Mucosa of stomach (tissue), 1 donor: ENCODE data around the gene SKP1.

ENCODE experiments used
- H3K27me3 ChIP-seq: one replicate; pipeline ENCODE4 v1.7.0; 2013; ENCODE audit warnings: mild to moderate bottlenecking, low read length; ENCODE audit not compliant: control insufficient read depth, insufficient read depth
- H3K36me3 ChIP-seq: one replicate; pipeline ENCODE4 v1.7.0; 2013; ENCODE audit warnings: low read length; ENCODE audit not compliant: control insufficient read depth, insufficient read depth
- H3K4me1 ChIP-seq: one replicate; pipeline ENCODE4 v1.7.0; 2013; ENCODE audit warnings: mild to moderate bottlenecking, low read length; ENCODE audit not compliant: control insufficient read depth, insufficient read depth
- H3K4me3 ChIP-seq: one replicate; pipeline ENCODE4 v1.7.0; 2013; ENCODE audit warnings: low read length
- H3K9ac ChIP-seq: one replicate; pipeline ENCODE4 v1.7.0; 2013; ENCODE audit warnings: mild to moderate bottlenecking, low read length, moderate library complexity
- H3K9me3 ChIP-seq: one replicate; pipeline ENCODE4 v1.7.0; 2013; ENCODE audit warnings: mild to moderate bottlenecking, low read length, moderate library complexity; ENCODE audit not compliant: control insufficient read depth
- donor health status: Pancreatic carcinoma.

SKP1 gene

GRCh38 chr5:134145779-134146581 is 30.8 kb downstream of the SKP1 start:
- Histone ChIP-seq H3K9ac (no peak overlapping the region), H3K27me3 (no peaks in the 10 kb centered on the region), H3K4me1 (peaks cover 33% of the 10 kb centered on the region), H3K9me3 (no peaks in the 10 kb centered on the region), H3K4me3 (no peak overlapping the region), H3K36me3 (peaks cover 25% of the 10 kb centered on the region)

GRCh38 chr5:134145041-134145757 is 31.6 kb downstream of the SKP1 start:
- H3K4me3 ChIP-seq: no peak overlapping the region
- H3K27me3 ChIP-seq: no peaks in the 10 kb centered on the region
- peaks cover 21% of the 10 kb centered on the region for H3K36me3 ChIP-seq
- H3K4me1 ChIP-seq: peaks cover 25% of the 10 kb centered on the region
- H3K9me3 ChIP-seq: no peaks in the 10 kb centered on the region
- no peak overlapping the region for H3K9ac ChIP-seq

GRCh38 chr5:134143944-134144941 is 32.5 kb downstream of the SKP1 start:
- H3K9ac ChIP-seq: no peak overlapping the region
- H3K4me1 ChIP-seq: peaks cover 21% of the 10 kb centered on the region
- peaks cover 28% of the 10 kb centered on the region for H3K36me3 ChIP-seq
- no peaks in the 10 kb centered on the region for H3K9me3 ChIP-seq
- H3K4me3 ChIP-seq: no peak overlapping the region
- no peaks in the 10 kb centered on the region for H3K27me3 ChIP-seq

GRCh38 chr5:134143431-134143830 is 33.3 kb downstream of the SKP1 start:
- Histone ChIP-seq H3K9ac (no peak overlapping the region), H3K27me3 (no peaks in the 10 kb centered on the region), H3K36me3 (peaks cover 30% of the 10 kb centered on the region), H3K4me3 (no peak overlapping the region), H3K9me3 (no peaks in the 10 kb centered on the region), H3K4me1 (peaks cover 21% of the 10 kb centered on the region)

- Histone ChIP-seq H3K9ac (no peak overlapping the region), H3K27me3 (no peaks in the 10 kb centered on the region), H3K9me3 (no peaks in the 10 kb centered on the region), H3K4me3 (no peak overlapping the region), H3K36me3 (peaks cover 33% of the 10 kb centered on the region), H3K4me1 (peaks cover 21% of the 10 kb centered on the region)
Observed at GRCh38 chr5:134142806-134143205, 33.9 kb downstream of the SKP1 start.

GRCh38 chr5:134142052-134142451 is 34.7 kb downstream of the SKP1 start:
- no peaks in the 10 kb centered on the region for H3K27me3 ChIP-seq
- peaks cover 33% of the 10 kb centered on the region for H3K36me3 ChIP-seq
- no peaks in the 10 kb centered on the region for H3K9me3 ChIP-seq
- H3K4me1 ChIP-seq: peaks cover 18% of the 10 kb centered on the region
- no peak overlapping the region for H3K9ac ChIP-seq
- no peak overlapping the region for H3K4me3 ChIP-seq

- H3K9ac ChIP-seq: no peak overlapping the region
- no peaks in the 10 kb centered on the region for H3K9me3 ChIP-seq
- peaks cover 13% of the 10 kb centered on the region for H3K4me1 ChIP-seq
- H3K36me3 ChIP-seq: peaks cover 33% of the 10 kb centered on the region
- H3K27me3 ChIP-seq: no peaks in the 10 kb centered on the region
- no peak overlapping the region for H3K4me3 ChIP-seq
Observed at GRCh38 chr5:134141331-134142050, 35.3 kb downstream of the SKP1 start.

- Histone ChIP-seq H3K9ac (no peak overlapping the region), H3K4me3 (no peak overlapping the region), H3K36me3 (peaks cover 25% of the 10 kb centered on the region), H3K27me3 (no peaks in the 10 kb centered on the region), H3K9me3 (no peaks in the 10 kb centered on the region), H3K4me1 (peaks cover 8% of the 10 kb centered on the region)
Observed at GRCh38 chr5:134140530-134141201, 36.1 kb downstream of the SKP1 start.

- H3K4me1 ChIP-seq: peaks cover 1% of the 10 kb centered on the region
- H3K9me3 ChIP-seq: no peaks in the 10 kb centered on the region
- H3K36me3 ChIP-seq: peaks cover 18% of the 10 kb centered on the region
- H3K4me3 ChIP-seq: no peak overlapping the region
- H3K9ac ChIP-seq: no peak overlapping the region
- no peaks in the 10 kb centered on the region for H3K27me3 ChIP-seq
Observed at GRCh38 chr5:134139891-134140469, 36.8 kb downstream of the SKP1 start.

GRCh38 chr5:134139377-134139851 is 37.3 kb downstream of the SKP1 start:
- Histone ChIP-seq H3K27me3 (no peaks in the 10 kb centered on the region), H3K4me1 (no peaks in the 10 kb centered on the region), H3K36me3 (peaks cover 13% of the 10 kb centered on the region), H3K9me3 (no peaks in the 10 kb centered on the region), H3K4me3 (no peak overlapping the region), H3K9ac (no peak overlapping the region)
